HepG2 (cell line): ENCODE data around the gene ZBTB48. TPM values are rescaled to one million over a fixed set of nuclear protein-coding genes. Genes with fewer than 3 reads are reported as not detected.

ENCODE experiments used
- ARNTL ChIP-seq: sonication (generic); formaldehyde crosslinking; IDR thresholded peaks from 2 replicates; pipeline ENCODE4 v1.4.0; 2020; ENCODE audit warnings: mild to moderate bottlenecking, missing genetic modification reagents
- ATF4 ChIP-seq, 2 experiments: fragments of 450-650 bp in 1 of 2; sonication (generic) in 1 of 2; formaldehyde crosslinking; IDR thresholded peaks; 2 replicates each; pipeline versions ENCODE4 v1.5.0 to v1.8.0; 2020 to 2022; ENCODE audit warnings: mild to moderate bottlenecking in 1 of 2, missing genetic modification reagents in 1 of 2
- CBX1 ChIP-seq: IDR thresholded peaks from one replicate; pipeline ENCODE4 v1.6.1; 2016; ENCODE audit warnings: antibody characterized with exemption, low read depth
- CSRNP2 ChIP-seq: sonication (generic); formaldehyde crosslinking; conservative IDR thresholded peaks from 2 replicates; pipeline ENCODE4 v1.8.0; 2022; ENCODE audit warnings: low read depth, missing genetic modification reagents
- FOXO1 ChIP-seq: sonication (generic); formaldehyde crosslinking; IDR thresholded peaks from 2 replicates; pipeline ENCODE4 v1.4.0; 2020; ENCODE audit warnings: missing genetic modification reagents
- KLF16 ChIP-seq, 2 experiments: sonication (generic) in 1 of 2; formaldehyde crosslinking in 1 of 2; IDR thresholded peaks; 2 replicates each; pipeline versions ENCODE4 v1.6.1 to v1.8.0; 2016 to 2023; ENCODE audit warnings: missing genetic modification reagents in 2 of 2, missing compliant biosample characterization in 1 of 2
- NFRKB ChIP-seq: fragments of 450-650 bp; IDR thresholded peaks from 2 replicates; pipeline ENCODE4 v1.6.1; 2017
- SOX5 ChIP-seq: IDR thresholded peaks from 2 replicates; pipeline ENCODE4 v1.6.1; 2016; ENCODE audit warnings: borderline replicate concordance
- TEAD2 ChIP-seq: sonication (generic); formaldehyde crosslinking; IDR thresholded peaks from 2 replicates; pipeline ENCODE4 v1.9.0; 2021; ENCODE audit warnings: missing genetic modification reagents
- ZBTB25 ChIP-seq: IDR thresholded peaks from 2 replicates; pipeline ENCODE4 v1.6.1; 2018; ENCODE audit warnings: missing genetic modification reagents
- ZBTB33 ChIP-seq: sonication (generic); formaldehyde crosslinking; IDR thresholded peaks from 2 replicates; pipeline ENCODE4 v1.4.0; 2020; ENCODE audit warnings: missing genetic modification reagents
- ZNF232 ChIP-seq: sonication (generic); formaldehyde crosslinking; IDR thresholded peaks from 2 replicates; pipeline ENCODE4 v1.4.0; 2020; ENCODE audit warnings: missing genetic modification reagents, borderline replicate concordance
- ZNF281 ChIP-seq: sonication (generic); formaldehyde crosslinking; IDR thresholded peaks from 2 replicates; pipeline ENCODE4 v1.4.0; 2020; ENCODE audit warnings: missing genetic modification reagents, borderline replicate concordance
- ZNF34 ChIP-seq: sonication (generic); formaldehyde crosslinking; IDR thresholded peaks from 2 replicates; pipeline ENCODE4 v1.4.0; 2020; ENCODE audit warnings: mild to moderate bottlenecking, missing genetic modification reagents, borderline replicate concordance
- ZNF350 ChIP-seq: sonication (generic); formaldehyde crosslinking; IDR thresholded peaks from 2 replicates; pipeline ENCODE4 v1.4.0; 2020; ENCODE audit warnings: mild to moderate bottlenecking, low read depth, missing genetic modification reagents, borderline replicate concordance
- ZNF564 ChIP-seq: sonication (generic); formaldehyde crosslinking; IDR thresholded peaks from 2 replicates; pipeline ENCODE4 v1.8.1; 2023; ENCODE audit warnings: mild to moderate bottlenecking, missing genetic modification reagents
- ZSCAN31 ChIP-seq: sonication (generic); formaldehyde crosslinking; IDR thresholded peaks from 2 replicates; pipeline ENCODE4 v1.5.0; 2020; ENCODE audit warnings: low read depth, mild to moderate bottlenecking, missing genetic modification reagents
- polyA plus RNA-seq, 8 experiments: library from polyadenylated mRNA; depleted of rRNA in 3 of 8; stranded (reverse) in 7 of 8; unstranded in 1 of 8; fragments of >200 nt; fragmentation: Illumina TruSeq in 4 of 8; extraction: Trizol in 4 of 8; gene quantifications; 2 replicates each; pipeline versions ENCODE4 v1.2.1 to v1.2.3, GENCODE V29; 2011 to 2016; ENCODE audit warnings: low read depth in 4 of 8, missing spikeins in 1 of 8, mixed read lengths in 1 of 8; ENCODE audit not compliant: insufficient read depth in 1 of 8
- total RNA-seq, 5 experiments: library from RNA; depleted of rRNA; stranded (reverse); fragments of >200 nt; fragmentation: Illumina TruSeq; extraction: Trizol; gene quantifications; 2 replicates each; pipeline ENCODE4 v1.2.3, GENCODE V29; 2016; ENCODE audit warnings: low read depth in 1 of 5

ZBTB48 gene
- total and polyA plus RNA-seq, 2 of the 13 experiments (the other 11 are each of a cell fraction or from before 2014, with no cell fraction given), result 13.0 to 17.1 TPM

- TF ChIP-seq ZNF34 (CRISPR knock-in tag) (no peak), KLF16 (CRISPR knock-in tag; IDR thresholded peaks at IDR 0.05) (0 out of 4 replicates have a peak, but pooled peaks of 1 of the 2 experiments have one; percentile 33), ZNF564 (CRISPR knock-in tag) (0 out of 2 replicates have a peak, but pooled peaks have one; percentile 38), ZBTB25 (no peak; the same call in 1 of the 2 replicates), ZNF232 (no peak), ZSCAN31 (CRISPR knock-in tag) (0 out of 2 replicates have a peak, but pooled peaks have one; percentile 77), ZNF281 (no peak), TEAD2 (CRISPR knock-in tag) (no peak), SOX5 (CRISPR knock-in tag) (peak; percentile 10; the same call in 1 of the 2 replicates), ARNTL (CRISPR knock-in tag) (0 out of 2 replicates have a peak, but pooled peaks have one; percentile 20), CBX1 (peak; percentile 43), ZNF350 (CRISPR knock-in tag) (peak; percentile 34; the same call in 1 of the 2 replicates), CSRNP2 (CRISPR knock-in tag) (no peak), FOXO1 (CRISPR knock-in tag) (0 out of 2 replicates have a peak, but pooled peaks have one; percentile 7), ATF4 (CRISPR knock-in tag; IDR thresholded peaks at IDR 0.05) (no peak), NFRKB (no peak), ZBTB33 (CRISPR knock-in tag) (peak; percentile 13; the same call in 1 of the 2 replicates)
Measured at GRCh38 chr1:6624710-6625583, 45.2 kb downstream of the ZBTB48 start, which contains the start of gene THAP3 (continued).
